HepG2 (cell line): Measurements from ENCODE around the gene KLHDC4. TPM values are rescaled to one million over a fixed set of nuclear protein-coding genes. Genes with fewer than 3 reads are reported as not detected.

Experiments
- DPF2 ChIP-seq: sonication (generic); formaldehyde crosslinking; IDR thresholded peaks from 2 replicates; pipeline ENCODE4 v1.4.0; 2020; ENCODE audit warnings: mild to moderate bottlenecking, low read depth, missing genetic modification reagents, borderline replicate concordance
- DR1 ChIP-seq: sonication (generic); formaldehyde crosslinking; IDR thresholded peaks from 2 replicates; pipeline ENCODE4 v1.8.0; 2021; ENCODE audit warnings: mild to moderate bottlenecking, missing genetic modification reagents, inconsistent platforms
- EEA1 ChIP-seq: sonication (generic); formaldehyde crosslinking; IDR thresholded peaks from 2 replicates; pipeline ENCODE4 v1.5.1; 2020; ENCODE audit warnings: mild to moderate bottlenecking, missing genetic modification reagents, borderline replicate concordance
- GABPA ChIP-seq, 2 experiments: IDR thresholded peaks; 2 replicates each; pipeline ENCODE4 v1.6.1; 2011 to 2016; ENCODE audit warnings: low read depth in 2 of 2, low read length in 1 of 2, missing biosample characterization in 1 of 2, missing genetic modification characterization in 1 of 2
- KDM2A ChIP-seq: sonication (generic); formaldehyde crosslinking; IDR thresholded peaks from 2 replicates; pipeline ENCODE4 v1.4.0; 2020; ENCODE audit warnings: low read depth, missing genetic modification reagents, borderline replicate concordance
- NFATC3 ChIP-seq: sonication (generic); formaldehyde crosslinking; IDR thresholded peaks from 2 replicates; pipeline ENCODE4 v1.5.1; 2020; ENCODE audit warnings: mild to moderate bottlenecking, missing genetic modification reagents
- RBAK ChIP-seq: sonication (generic); formaldehyde crosslinking; IDR thresholded peaks from 2 replicates; pipeline ENCODE4 v1.5.1; 2020; ENCODE audit warnings: mild to moderate bottlenecking, missing genetic modification reagents
- ZBTB20 ChIP-seq: sonication (generic); formaldehyde crosslinking; IDR thresholded peaks from 2 replicates; pipeline ENCODE4 v1.8.1; 2023; ENCODE audit warnings: missing genetic modification reagents, low read depth, mild to moderate bottlenecking, borderline replicate concordance
- ZNF350 ChIP-seq: sonication (generic); formaldehyde crosslinking; IDR thresholded peaks from 2 replicates; pipeline ENCODE4 v1.4.0; 2020; ENCODE audit warnings: mild to moderate bottlenecking, low read depth, missing genetic modification reagents, borderline replicate concordance
- ZNF44 ChIP-seq: sonication (generic); formaldehyde crosslinking; IDR thresholded peaks from 2 replicates; pipeline ENCODE4 v1.5.1; 2020; ENCODE audit warnings: mild to moderate bottlenecking, missing genetic modification reagents
- ZNF572 ChIP-seq: sonication (generic); formaldehyde crosslinking; IDR thresholded peaks from 2 replicates; pipeline ENCODE4 v1.5.1; 2020; ENCODE audit warnings: mild to moderate bottlenecking, missing genetic modification reagents
- ZNF724P ChIP-seq: sonication (generic); formaldehyde crosslinking; IDR thresholded peaks from 2 replicates; pipeline ENCODE4 v1.8.0; 2022; ENCODE audit warnings: missing genetic modification reagents, borderline replicate concordance
- ZSCAN31 ChIP-seq: sonication (generic); formaldehyde crosslinking; IDR thresholded peaks from 2 replicates; pipeline ENCODE4 v1.5.0; 2020; ENCODE audit warnings: low read depth, mild to moderate bottlenecking, missing genetic modification reagents
- polyA plus RNA-seq, 8 experiments: library from polyadenylated mRNA; depleted of rRNA in 3 of 8; stranded (reverse) in 7 of 8; unstranded in 1 of 8; fragments of >200 nt; fragmentation: Illumina TruSeq in 4 of 8; extraction: Trizol in 4 of 8; gene quantifications; 2 replicates each; pipeline versions ENCODE4 v1.2.1 to v1.2.3, GENCODE V29; 2011 to 2016; ENCODE audit warnings: low read depth in 4 of 8, missing spikeins in 1 of 8, mixed read lengths in 1 of 8; ENCODE audit not compliant: insufficient read depth in 1 of 8
- total RNA-seq, 5 experiments: library from RNA; depleted of rRNA; stranded (reverse); fragments of >200 nt; fragmentation: Illumina TruSeq; extraction: Trizol; gene quantifications; 2 replicates each; pipeline ENCODE4 v1.2.3, GENCODE V29; 2016; ENCODE audit warnings: low read depth in 1 of 5
- TF ChIP-seq, protein P1 (sequence below): sonication (generic); formaldehyde crosslinking; IDR thresholded peaks from 2 replicates; pipeline ENCODE4 v1.4.0; 2020; ENCODE audit warnings: mild to moderate bottlenecking, missing genetic modification reagents
- TF ChIP-seq, protein P2 (sequence below): sonication (generic); formaldehyde crosslinking; IDR thresholded peaks from 2 replicates; pipeline ENCODE4 v1.5.1; 2020; ENCODE audit warnings: mild to moderate bottlenecking, missing genetic modification reagents, moderate library complexity
- TF ChIP-seq, protein P3 (sequence below): IDR thresholded peaks from 2 replicates; pipeline ENCODE4 v1.6.1; 2016; ENCODE audit warnings: low read depth, borderline replicate concordance
- TF ChIP-seq, protein P4 (sequence below): IDR thresholded peaks from 2 replicates; pipeline ENCODE4 v1.6.1; 2016; ENCODE audit warnings: missing compliant biosample characterization, missing genetic modification reagents, borderline replicate concordance
- TF ChIP-seq, protein P5 (sequence below): sonication (generic); formaldehyde crosslinking; IDR thresholded peaks from 2 replicates; pipeline ENCODE4 v1.5.0; 2020; ENCODE audit warnings: mild to moderate bottlenecking, missing genetic modification reagents
- TF ChIP-seq, protein P6 (sequence below): IDR thresholded peaks from 2 replicates; pipeline ENCODE4 v1.6.1; 2012; ENCODE audit warnings: inconsistent platforms

The KLHDC4 gene
- total and polyA plus RNA-seq, 2 of the 13 experiments (the other 11 are each of a cell fraction or from before 2014, with no cell fraction given), result 18.7 to 31.8 TPM

DNA sequence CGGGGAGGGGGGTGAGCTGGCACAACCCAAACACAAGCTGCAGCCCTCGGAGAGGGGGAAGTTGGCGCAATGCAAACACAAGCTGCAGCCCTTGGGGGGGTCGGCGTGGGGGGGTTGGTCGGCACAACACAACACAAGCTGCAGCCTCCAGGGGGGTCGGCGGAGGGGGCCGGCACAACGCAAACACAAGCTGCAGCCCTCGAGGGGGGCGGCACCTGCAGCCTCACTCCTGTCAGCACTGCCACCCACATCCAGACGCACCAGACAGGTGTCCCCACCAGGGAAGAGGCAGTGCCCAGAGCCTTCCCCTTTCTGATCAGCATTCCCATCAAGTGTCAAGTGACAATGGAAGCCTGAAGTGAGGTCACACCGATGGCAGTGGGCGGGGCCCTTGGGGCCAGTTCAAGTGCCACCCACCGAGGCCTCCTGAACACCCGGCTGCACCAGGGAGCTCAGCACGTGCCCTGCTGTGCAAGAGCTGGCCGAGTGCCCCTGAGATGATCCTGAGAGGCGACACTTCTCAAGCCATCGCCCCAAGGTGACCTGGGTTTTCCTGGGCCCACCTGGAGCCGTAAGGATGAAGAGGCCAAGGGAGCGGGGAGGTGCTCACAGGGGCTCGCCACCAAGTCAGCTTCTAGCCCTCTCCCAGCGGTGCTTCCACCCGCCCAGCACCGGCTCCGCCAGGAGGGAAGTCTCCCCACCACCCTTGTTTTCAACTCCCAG is 59.3 kb downstream of the KLHDC4 start (continued):
- TF ChIP-seq, protein P1, sequence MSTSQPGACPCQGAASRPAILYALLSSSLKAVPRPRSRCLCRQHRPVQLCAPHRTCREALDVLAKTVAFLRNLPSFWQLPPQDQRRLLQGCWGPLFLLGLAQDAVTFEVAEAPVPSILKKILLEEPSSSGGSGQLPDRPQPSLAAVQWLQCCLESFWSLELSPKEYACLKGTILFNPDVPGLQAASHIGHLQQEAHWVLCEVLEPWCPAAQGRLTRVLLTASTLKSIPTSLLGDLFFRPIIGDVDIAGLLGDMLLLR, result 0 out of 2 replicates have a peak, but pooled peaks have one; percentile 29
- TF ChIP-seq, protein P2, sequence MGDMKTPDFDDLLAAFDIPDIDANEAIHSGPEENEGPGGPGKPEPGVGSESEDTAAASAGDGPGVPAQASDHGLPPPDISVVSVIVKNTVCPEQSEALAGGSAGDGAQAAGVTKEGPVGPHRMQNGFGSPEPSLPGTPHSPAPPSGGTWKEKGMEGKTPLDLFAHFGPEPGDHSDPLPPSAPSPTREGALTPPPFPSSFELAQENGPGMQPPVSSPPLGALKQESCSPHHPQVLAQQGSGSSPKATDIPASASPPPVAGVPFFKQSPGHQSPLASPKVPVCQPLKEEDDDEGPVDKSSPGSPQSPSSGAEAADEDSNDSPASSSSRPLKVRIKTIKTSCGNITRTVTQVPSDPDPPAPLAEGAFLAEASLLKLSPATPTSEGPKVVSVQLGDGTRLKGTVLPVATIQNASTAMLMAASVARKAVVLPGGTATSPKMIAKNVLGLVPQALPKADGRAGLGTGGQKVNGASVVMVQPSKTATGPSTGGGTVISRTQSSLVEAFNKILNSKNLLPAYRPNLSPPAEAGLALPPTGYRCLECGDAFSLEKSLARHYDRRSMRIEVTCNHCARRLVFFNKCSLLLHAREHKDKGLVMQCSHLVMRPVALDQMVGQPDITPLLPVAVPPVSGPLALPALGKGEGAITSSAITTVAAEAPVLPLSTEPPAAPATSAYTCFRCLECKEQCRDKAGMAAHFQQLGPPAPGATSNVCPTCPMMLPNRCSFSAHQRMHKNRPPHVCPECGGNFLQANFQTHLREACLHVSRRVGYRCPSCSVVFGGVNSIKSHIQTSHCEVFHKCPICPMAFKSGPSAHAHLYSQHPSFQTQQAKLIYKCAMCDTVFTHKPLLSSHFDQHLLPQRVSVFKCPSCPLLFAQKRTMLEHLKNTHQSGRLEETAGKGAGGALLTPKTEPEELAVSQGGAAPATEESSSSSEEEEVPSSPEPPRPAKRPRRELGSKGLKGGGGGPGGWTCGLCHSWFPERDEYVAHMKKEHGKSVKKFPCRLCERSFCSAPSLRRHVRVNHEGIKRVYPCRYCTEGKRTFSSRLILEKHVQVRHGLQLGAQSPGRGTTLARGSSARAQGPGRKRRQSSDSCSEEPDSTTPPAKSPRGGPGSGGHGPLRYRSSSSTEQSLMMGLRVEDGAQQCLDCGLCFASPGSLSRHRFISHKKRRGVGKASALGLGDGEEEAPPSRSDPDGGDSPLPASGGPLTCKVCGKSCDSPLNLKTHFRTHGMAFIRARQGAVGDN (CRISPR knock-in tag), result peak; percentile 44
- TF ChIP-seq KDM2A, result peak; percentile 26; the same call in 1 of the 2 replicates
- no peak for TF ChIP-seq DR1
- no peak for TF ChIP-seq ZNF572 (CRISPR knock-in tag)
- TF ChIP-seq GABPA (IDR thresholded peaks at IDR 0.05; ENCODE audit: low read depth, low read length), result no peak
- no peak for TF ChIP-seq GABPA (CRISPR knock-in tag; IDR thresholded peaks at IDR 0.05; ENCODE audit: low read depth)
- TF ChIP-seq, protein P3, sequence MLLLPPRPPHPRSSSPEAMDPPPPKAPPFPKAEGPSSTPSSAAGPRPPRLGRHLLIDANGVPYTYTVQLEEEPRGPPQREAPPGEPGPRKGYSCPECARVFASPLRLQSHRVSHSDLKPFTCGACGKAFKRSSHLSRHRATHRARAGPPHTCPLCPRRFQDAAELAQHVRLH (CRISPR knock-in tag), result no peak
- no peak for TF ChIP-seq NFATC3 (CRISPR knock-in tag)
- TF ChIP-seq EEA1 (CRISPR knock-in tag), result no peak
- no peak for TF ChIP-seq ZNF724P (CRISPR knock-in tag)
- 0 out of 2 replicates have a peak, but pooled peaks have one; percentile 67 for TF ChIP-seq ZNF44 (CRISPR knock-in tag)
- TF ChIP-seq RBAK (CRISPR knock-in tag), result no peak
- TF ChIP-seq, protein P4, sequence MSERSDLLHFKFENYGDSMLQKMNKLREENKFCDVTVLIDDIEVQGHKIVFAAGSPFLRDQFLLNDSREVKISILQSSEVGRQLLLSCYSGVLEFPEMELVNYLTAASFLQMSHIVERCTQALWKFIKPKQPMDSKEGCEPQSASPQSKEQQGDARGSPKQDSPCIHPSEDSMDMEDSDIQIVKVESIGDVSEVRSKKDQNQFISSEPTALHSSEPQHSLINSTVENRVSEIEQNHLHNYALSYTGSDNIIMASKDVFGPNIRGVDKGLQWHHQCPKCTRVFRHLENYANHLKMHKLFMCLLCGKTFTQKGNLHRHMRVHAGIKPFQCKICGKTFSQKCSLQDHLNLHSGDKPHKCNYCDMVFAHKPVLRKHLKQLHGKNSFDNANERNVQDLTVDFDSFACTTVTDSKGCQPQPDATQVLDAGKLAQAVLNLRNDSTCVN (CRISPR knock-in tag), result 0 out of 2 replicates have a peak, but pooled peaks have one; percentile 52
- TF ChIP-seq ZBTB20, result no peak
- TF ChIP-seq, protein P5, sequence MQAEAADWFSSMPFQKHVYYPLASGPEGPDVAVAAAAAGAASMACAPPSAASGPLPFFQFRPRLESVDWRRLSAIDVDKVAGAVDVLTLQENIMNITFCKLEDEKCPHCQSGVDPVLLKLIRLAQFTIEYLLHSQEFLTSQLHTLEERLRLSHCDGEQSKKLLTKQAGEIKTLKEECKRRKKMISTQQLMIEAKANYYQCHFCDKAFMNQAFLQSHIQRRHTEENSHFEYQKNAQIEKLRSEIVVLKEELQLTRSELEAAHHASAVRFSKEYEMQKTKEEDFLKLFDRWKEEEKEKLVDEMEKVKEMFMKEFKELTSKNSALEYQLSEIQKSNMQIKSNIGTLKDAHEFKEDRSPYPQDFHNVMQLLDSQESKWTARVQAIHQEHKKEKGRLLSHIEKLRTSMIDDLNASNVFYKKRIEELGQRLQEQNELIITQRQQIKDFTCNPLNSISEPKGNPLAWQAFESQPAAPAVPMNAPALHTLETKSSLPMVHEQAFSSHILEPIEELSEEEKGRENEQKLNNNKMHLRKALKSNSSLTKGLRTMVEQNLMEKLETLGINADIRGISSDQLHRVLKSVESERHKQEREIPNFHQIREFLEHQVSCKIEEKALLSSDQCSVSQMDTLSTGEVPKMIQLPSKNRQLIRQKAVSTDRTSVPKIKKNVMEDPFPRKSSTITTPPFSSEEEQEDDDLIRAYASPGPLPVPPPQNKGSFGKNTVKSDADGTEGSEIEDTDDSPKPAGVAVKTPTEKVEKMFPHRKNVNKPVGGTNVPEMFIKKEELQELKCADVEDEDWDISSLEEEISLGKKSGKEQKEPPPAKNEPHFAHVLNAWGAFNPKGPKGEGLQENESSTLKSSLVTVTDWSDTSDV, result peak; percentile 66; the same call in 1 of the 2 replicates
- no peak for TF ChIP-seq ZSCAN31 (CRISPR knock-in tag)
- TF ChIP-seq, protein P6, sequence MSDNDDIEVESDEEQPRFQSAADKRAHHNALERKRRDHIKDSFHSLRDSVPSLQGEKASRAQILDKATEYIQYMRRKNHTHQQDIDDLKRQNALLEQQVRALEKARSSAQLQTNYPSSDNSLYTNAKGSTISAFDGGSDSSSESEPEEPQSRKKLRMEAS, result 0 out of 2 replicates have a peak, but pooled peaks have one; percentile 10
- peak; percentile 16; the same call in 1 of the 2 replicates for TF ChIP-seq DPF2 (CRISPR knock-in tag)
- TF ChIP-seq ZNF350 (CRISPR knock-in tag), result 0 out of 2 replicates have a peak, but pooled peaks have one; percentile 35
